ENCODE results near the gene MLLT3. TPM values are rescaled to one million over a fixed set of nuclear protein-coding genes. Genes with fewer than 3 reads are reported as not detected.

The MLLT3 gene
- total and polyA plus RNA-seq, 2 of the 13 experiments (the other 11 are each of a cell fraction or from before 2014, with no cell fraction given) = 12.3 to 12.6 TPM

DNA sequence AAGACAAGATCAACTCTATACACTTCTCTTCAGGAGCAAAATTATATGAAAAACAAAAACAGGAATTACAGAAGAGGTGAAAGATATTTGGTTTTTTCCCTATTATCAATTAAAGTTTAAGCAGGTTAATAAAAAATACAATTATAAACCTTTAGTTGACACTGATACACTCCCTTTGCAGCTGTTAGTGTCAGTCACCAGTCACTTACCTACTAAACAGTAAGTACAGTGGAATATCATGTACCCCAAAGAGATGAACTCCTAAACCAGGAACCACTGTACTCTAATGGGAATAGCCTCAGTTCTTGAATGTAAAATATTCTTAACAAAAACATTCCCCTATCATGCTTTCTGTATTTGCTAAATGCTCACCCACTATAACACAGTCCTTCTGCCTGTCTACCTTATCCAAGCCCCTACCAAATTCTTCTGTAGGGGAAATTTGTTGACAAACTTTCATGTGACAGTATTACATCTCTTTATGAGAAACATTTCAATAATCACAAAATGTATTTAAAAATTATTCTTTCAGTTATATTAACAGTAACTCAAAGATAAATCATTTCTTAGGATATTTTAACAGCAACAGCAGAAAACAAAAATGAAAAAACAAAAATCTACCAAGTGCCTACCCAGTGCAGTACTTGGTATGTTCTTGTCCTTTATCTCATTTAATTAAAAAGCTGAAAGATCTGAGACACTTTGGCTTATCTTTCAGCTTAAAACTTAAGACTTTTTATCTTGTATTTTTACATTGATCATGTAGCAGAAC, 212.8 kb downstream of the MLLT3 start:
- Histone ChIP-seq H3K4me1 (ENCODE audit: insufficient read depth, low read length) (peaks cover 8% of the 10 kb centered on the region), H3K9me3 (ENCODE audit: low read length) (no peaks in the 10 kb centered on the region), H3K79me2 (ENCODE audit: insufficient read depth, low read length) (no peaks in the 10 kb centered on the region), H4K20me1 (ENCODE audit: insufficient read depth, low read length) (no peaks in the 10 kb centered on the region), H3K27ac (ENCODE audit: extremely low read length, insufficient read depth, low read length) (no peak overlapping the region), H3K27me3 (ENCODE audit: control insufficient read depth in 1 of 2, insufficient read depth in 2 of 2, low read length in 2 of 2) (no peaks in the 10 kb centered on the region), H2AFZ (ENCODE audit: low read length) (no peak overlapping the region), H3K36me3 (replicated peaks in 1 of 2; ENCODE audit: control insufficient read depth in 1 of 2, insufficient read depth in 2 of 2, low read length in 2 of 2) (no peaks in the 10 kb centered on the region), H3K4me3 (replicated peaks in 1 of 3; ENCODE audit: insufficient read depth in 1 of 3, low read depth in 2 of 3, low read length in 3 of 3) (no peak overlapping the region), H3K9ac (ENCODE audit: insufficient read depth, low read depth, low read length) (no peak overlapping the region), H3K4me2 (ENCODE audit: low read depth, low read length) (no peak overlapping the region)
- TF ChIP-seq ZNF317 (CRISPR knock-in tag; IDR thresholded peaks at IDR 0.05) (no peak), PITX1 (CRISPR knock-in tag; IDR thresholded peaks at IDR 0.05) (no peak), KAT8 (CRISPR knock-in tag; IDR thresholded peaks at IDR 0.05) (no peak)
- ATAC-seq (no peak), DNase-seq (ENCODE audit: low spot score) (no peak), FAIRE-seq (no peak)
- in situ Hi-C loops (cut with HindIII; ENCODE audit: extremely low pct_ligation_motif_present, low pct_unique_long_range_greater_than_20kb) = no loop called here
- intact Hi-C loops (cut with micrococcal nuclease; ENCODE audit: unreplicated experiment) = no loop called here
- no TSS peak for BruUV-seq (replicated peaks)
- ChIA-PET CTCF (ENCODE audit: low intra/inter-chr PET ratio, low total read pairs) (no interaction called here), POLR2A (no interaction called here)

DNA sequence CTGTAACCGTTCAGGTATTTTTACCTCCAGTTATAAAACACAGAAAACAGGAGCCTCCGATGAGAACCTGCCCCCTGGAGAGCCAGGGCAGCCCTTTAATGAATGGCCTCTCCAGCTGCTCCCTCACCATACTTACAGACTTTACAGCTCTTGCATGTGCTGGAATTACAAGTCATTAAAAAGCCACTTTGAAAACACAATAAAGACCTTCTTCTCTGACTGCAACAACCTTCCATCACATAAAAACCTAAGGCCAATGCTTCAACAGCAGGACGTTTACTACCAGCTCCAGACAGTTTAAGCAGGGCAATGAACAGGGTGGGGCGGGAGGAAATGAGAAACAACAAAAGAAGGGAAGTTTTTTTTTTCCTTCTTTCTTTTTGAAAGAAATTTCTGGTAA, 213.8 kb downstream of the MLLT3 start:
- no peak overlapping the region for H2AFZ ChIP-seq (ENCODE audit: low read length)
- H3K27ac ChIP-seq (ENCODE audit: extremely low read length, insufficient read depth, low read length) = no peak overlapping the region
- ChIA-PET POLR2A (no interaction called here), CTCF (ENCODE audit: low intra/inter-chr PET ratio, low total read pairs) (no interaction called here)
- 41% methylated on average over 4 of the region's 4 CpGs for WGBS (ENCODE audit: low lambda C conversion rate)
- no peaks in the 10 kb centered on the region for H3K27me3 ChIP-seq (ENCODE audit: control insufficient read depth in 1 of 2, insufficient read depth in 2 of 2, low read length in 2 of 2)
- no peak overlapping the region for H3K4me2 ChIP-seq (ENCODE audit: low read depth, low read length)
- H4K20me1 ChIP-seq (ENCODE audit: insufficient read depth, low read length) = no peaks in the 10 kb centered on the region
- DNase-seq (ENCODE audit: low spot score) (no peak), FAIRE-seq (no peak), ATAC-seq (no peak)
- in situ Hi-C loops (cut with HindIII; ENCODE audit: extremely low pct_ligation_motif_present, low pct_unique_long_range_greater_than_20kb) = no loop called here
- no peaks in the 10 kb centered on the region for H3K36me3 ChIP-seq (replicated peaks in 1 of 2; ENCODE audit: control insufficient read depth in 1 of 2, insufficient read depth in 2 of 2, low read length in 2 of 2)
- BruUV-seq (replicated peaks) = no TSS peak
- no peaks in the 10 kb centered on the region for H3K79me2 ChIP-seq (ENCODE audit: insufficient read depth, low read length)
- no peaks in the 10 kb centered on the region for H3K9me3 ChIP-seq (ENCODE audit: low read length)
- intact Hi-C loops (cut with micrococcal nuclease; ENCODE audit: unreplicated experiment) = no loop called here
- no peak overlapping the region for H3K4me3 ChIP-seq (replicated peaks in 1 of 3; ENCODE audit: insufficient read depth in 1 of 3, low read depth in 2 of 3, low read length in 3 of 3)
- no peak overlapping the region for H3K9ac ChIP-seq (ENCODE audit: insufficient read depth, low read depth, low read length)
- H3K4me1 ChIP-seq (ENCODE audit: insufficient read depth, low read length) = peaks cover 8% of the 10 kb centered on the region
- TF ChIP-seq ARID2 (CRISPR knock-in tag; IDR thresholded peaks at IDR 0.05; ENCODE audit: borderline replicate concordance) = no peak
- TF ChIP-seq, protein P1, sequence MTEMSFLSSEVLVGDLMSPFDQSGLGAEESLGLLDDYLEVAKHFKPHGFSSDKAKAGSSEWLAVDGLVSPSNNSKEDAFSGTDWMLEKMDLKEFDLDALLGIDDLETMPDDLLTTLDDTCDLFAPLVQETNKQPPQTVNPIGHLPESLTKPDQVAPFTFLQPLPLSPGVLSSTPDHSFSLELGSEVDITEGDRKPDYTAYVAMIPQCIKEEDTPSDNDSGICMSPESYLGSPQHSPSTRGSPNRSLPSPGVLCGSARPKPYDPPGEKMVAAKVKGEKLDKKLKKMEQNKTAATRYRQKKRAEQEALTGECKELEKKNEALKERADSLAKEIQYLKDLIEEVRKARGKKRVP (CRISPR knock-in tag; IDR thresholded peaks at IDR 0.05) = no peak
- TF ChIP-seq, protein P2, sequence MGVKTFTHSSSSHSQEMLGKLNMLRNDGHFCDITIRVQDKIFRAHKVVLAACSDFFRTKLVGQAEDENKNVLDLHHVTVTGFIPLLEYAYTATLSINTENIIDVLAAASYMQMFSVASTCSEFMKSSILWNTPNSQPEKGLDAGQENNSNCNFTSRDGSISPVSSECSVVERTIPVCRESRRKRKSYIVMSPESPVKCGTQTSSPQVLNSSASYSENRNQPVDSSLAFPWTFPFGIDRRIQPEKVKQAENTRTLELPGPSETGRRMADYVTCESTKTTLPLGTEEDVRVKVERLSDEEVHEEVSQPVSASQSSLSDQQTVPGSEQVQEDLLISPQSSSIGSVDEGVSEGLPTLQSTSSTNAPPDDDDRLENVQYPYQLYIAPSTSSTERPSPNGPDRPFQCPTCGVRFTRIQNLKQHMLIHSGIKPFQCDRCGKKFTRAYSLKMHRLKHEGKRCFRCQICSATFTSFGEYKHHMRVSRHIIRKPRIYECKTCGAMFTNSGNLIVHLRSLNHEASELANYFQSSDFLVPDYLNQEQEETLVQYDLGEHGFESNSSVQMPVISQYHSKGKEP (CRISPR knock-in tag; IDR thresholded peaks at IDR 0.05) = no peak
- no peak for TF ChIP-seq MYC (CRISPR knock-in tag; IDR thresholded peaks at IDR 0.05; ENCODE audit: borderline replicate concordance)
- TF ChIP-seq ZNF605 (CRISPR knock-in tag; IDR thresholded peaks at IDR 0.05) = no peak
- TF ChIP-seq, protein P3, sequence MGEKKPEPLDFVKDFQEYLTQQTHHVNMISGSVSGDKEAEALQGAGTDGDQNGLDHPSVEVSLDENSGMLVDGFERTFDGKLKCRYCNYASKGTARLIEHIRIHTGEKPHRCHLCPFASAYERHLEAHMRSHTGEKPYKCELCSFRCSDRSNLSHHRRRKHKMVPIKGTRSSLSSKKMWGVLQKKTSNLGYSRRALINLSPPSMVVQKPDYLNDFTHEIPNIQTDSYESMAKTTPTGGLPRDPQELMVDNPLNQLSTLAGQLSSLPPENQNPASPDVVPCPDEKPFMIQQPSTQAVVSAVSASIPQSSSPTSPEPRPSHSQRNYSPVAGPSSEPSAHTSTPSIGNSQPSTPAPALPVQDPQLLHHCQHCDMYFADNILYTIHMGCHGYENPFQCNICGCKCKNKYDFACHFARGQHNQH (CRISPR knock-in tag; IDR thresholded peaks at IDR 0.05) = no peak
- no peak for TF ChIP-seq BRCA1 (CRISPR knock-in tag; IDR thresholded peaks at IDR 0.05)
- TF ChIP-seq ZKSCAN8 (CRISPR knock-in tag; IDR thresholded peaks at IDR 0.05; ENCODE audit: borderline replicate concordance) = no peak
- TF ChIP-seq, protein P4, sequence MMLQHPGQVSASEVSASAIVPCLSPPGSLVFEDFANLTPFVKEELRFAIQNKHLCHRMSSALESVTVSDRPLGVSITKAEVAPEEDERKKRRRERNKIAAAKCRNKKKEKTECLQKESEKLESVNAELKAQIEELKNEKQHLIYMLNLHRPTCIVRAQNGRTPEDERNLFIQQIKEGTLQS (CRISPR knock-in tag; IDR thresholded peaks at IDR 0.05) = no peak
- TF ChIP-seq AGO1 (IDR thresholded peaks at IDR 0.05; ENCODE audit: low read depth, low read length, poor library complexity, severe bottlenecking) = no peak

Measured in HepG2 (cell line).